GM21526 (cell line): ENCODE measurements around the gene COL24A1.
"Not testable (repeated sequence)": the region's sequence is repeated elsewhere in the genome, so short reads cannot be mapped to it uniquely, and the experiment has no call there.

ENCODE experiments used
- ATAC-seq: cut with Tn5 transposase; IDR thresholded peaks from one replicate; pipeline ENCODE4 v1.9.1; 2021; ENCODE audit warnings: moderate library complexity; ENCODE audit not compliant: unreplicated experiment, low FRiP score

COL24A1 gene

GRCh38 chr1:86154571-86155050, 2.0 kb downstream of the COL24A1 start:
- ATAC-seq: no peak

GRCh38 chr1:86153836-86154235, 2.7 kb downstream of the COL24A1 start:
- no peak for ATAC-seq

- ATAC-seq: no peak
These were observed 3.7 kb downstream of the COL24A1 start for GRCh38 chr1:86152887-86153286.

GRCh38 chr1:86151427-86151826, 5.1 kb downstream of the COL24A1 start:
- ATAC-seq: no peak

- no peak for ATAC-seq
These were observed 6.0 kb downstream of the COL24A1 start for GRCh38 chr1:86150553-86151055.

- no peak for ATAC-seq
These were observed 7.0 kb downstream of the COL24A1 start for GRCh38 chr1:86149591-86149990.

GRCh38 chr1:86147755-86148154, 8.8 kb downstream of the COL24A1 start:
- ATAC-seq: no peak

- ATAC-seq: no peak
These were observed 10.0 kb downstream of the COL24A1 start for GRCh38 chr1:86146566-86146965.

GRCh38 chr1:86140281-86140880, 16.2 kb downstream of the COL24A1 start:
- no peak for ATAC-seq

- no peak for ATAC-seq
These were observed 17.8 kb downstream of the COL24A1 start for GRCh38 chr1:86138746-86139145.

- ATAC-seq: no peak
These were observed 19.1 kb downstream of the COL24A1 start for GRCh38 chr1:86137436-86137835.

- no peak for ATAC-seq
These were observed 37.3 kb downstream of the COL24A1 start for GRCh38 chr1:86119214-86119764.

- ATAC-seq: no peak
These were observed 41.7 kb downstream of the COL24A1 start for GRCh38 chr1:86114816-86115400.

GRCh38 chr1:86114236-86114635, 42.3 kb downstream of the COL24A1 start:
- ATAC-seq: no peak

- not testable (repeated sequence) for ATAC-seq
These were observed 45.0 kb downstream of the COL24A1 start for GRCh38 chr1:86111590-86111989.

GRCh38 chr1:86110451-86111129, 46.0 kb downstream of the COL24A1 start:
- no peak for ATAC-seq

- ATAC-seq: no peak
These were observed 51.1 kb downstream of the COL24A1 start for GRCh38 chr1:86105533-86105866.

- ATAC-seq: no peak
These were observed 51.7 kb downstream of the COL24A1 start for GRCh38 chr1:86104606-86105532.

GRCh38 chr1:86101616-86102015, 55.0 kb downstream of the COL24A1 start:
- no peak for ATAC-seq

GRCh38 chr1:86100401-86100800, 56.2 kb downstream of the COL24A1 start:
- ATAC-seq: no peak
